Muscle of arm (tissue), 14 donors: Measurements from ENCODE around the gene ARID3B. TPM values are rescaled to one million over a fixed set of nuclear protein-coding genes. Genes with fewer than 3 reads are reported as not detected.
"Not testable (repeated sequence)": the region's sequence is repeated elsewhere in the genome, so short reads cannot be mapped to it uniquely, and the experiment has no call there.

Source experiments
- DNase-seq: peaks from one replicate; pipeline ENCODE4 v3.0.0-alpha.2; 2013
- long read RNA-seq, 11 donors: transcript quantifications; one replicate each; lab custom pipeline, GENCODE V29; 2026
- polyA plus RNA-seq, 12 donors: library from polyadenylated mRNA; unstranded; fragments of 120-200 nt; gene quantifications; one replicate each; pipeline ENCODE4 v1.2.1, GENCODE V29; 2013; ENCODE audit not compliant: insufficient read length in 12 of 12

ARID3B gene, protein sequence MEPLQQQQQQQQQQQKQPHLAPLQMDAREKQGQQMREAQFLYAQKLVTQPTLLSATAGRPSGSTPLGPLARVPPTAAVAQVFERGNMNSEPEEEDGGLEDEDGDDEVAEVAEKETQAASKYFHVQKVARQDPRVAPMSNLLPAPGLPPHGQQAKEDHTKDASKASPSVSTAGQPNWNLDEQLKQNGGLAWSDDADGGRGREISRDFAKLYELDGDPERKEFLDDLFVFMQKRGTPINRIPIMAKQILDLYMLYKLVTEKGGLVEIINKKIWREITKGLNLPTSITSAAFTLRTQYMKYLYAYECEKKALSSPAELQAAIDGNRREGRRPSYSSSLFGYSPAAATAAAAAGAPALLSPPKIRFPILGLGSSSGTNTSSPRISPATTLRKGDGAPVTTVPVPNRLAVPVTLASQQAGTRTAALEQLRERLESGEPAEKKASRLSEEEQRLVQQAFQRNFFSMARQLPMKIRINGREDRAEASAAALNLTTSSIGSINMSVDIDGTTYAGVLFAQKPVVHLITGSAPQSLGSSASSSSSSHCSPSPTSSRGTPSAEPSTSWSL
- polyA plus RNA-seq: 10 to 100 TPM in 1 of 12 donors, 1 to 10 TPM in 10, not detected in 1; 3.6 to 17.0 (median 4.9) TPM
- long read RNA-seq, donor 1, full-length matches to known transcripts: 2 of 2 reads
- long read RNA-seq, donor 1, partial matches to known transcripts: 0 of 2 reads
- long read RNA-seq, donor 1, other reads (novel, unspliced or antisense): 0 of 2 reads
- long read RNA-seq, donor 2, partial matches to known transcripts: 0 of 1 reads
- long read RNA-seq, donor 2, other reads (novel, unspliced or antisense): 0 of 1 reads
- long read RNA-seq, donor 3, full-length matches to known transcripts: 1 of 1 reads
- long read RNA-seq, donor 3, partial matches to known transcripts: 0 of 1 reads
- long read RNA-seq, donor 3, other reads (novel, unspliced or antisense): 0 of 1 reads
- long read RNA-seq, donor 4: 0 reads
- long read RNA-seq, donor 5: 0 reads
- long read RNA-seq, donor 6: 0 reads
- long read RNA-seq, donor 7: 0 reads
- long read RNA-seq, donor 8: 0 reads
- long read RNA-seq, donor 9: 0 reads
- long read RNA-seq, donor 10: 0 reads
- long read RNA-seq, donor 11, full-length matches to known transcripts: 1 of 1 reads
- long read RNA-seq, donor 11, partial matches to known transcripts: 0 of 1 reads
- long read RNA-seq, donor 11, other reads (novel, unspliced or antisense): 0 of 1 reads

DNA sequence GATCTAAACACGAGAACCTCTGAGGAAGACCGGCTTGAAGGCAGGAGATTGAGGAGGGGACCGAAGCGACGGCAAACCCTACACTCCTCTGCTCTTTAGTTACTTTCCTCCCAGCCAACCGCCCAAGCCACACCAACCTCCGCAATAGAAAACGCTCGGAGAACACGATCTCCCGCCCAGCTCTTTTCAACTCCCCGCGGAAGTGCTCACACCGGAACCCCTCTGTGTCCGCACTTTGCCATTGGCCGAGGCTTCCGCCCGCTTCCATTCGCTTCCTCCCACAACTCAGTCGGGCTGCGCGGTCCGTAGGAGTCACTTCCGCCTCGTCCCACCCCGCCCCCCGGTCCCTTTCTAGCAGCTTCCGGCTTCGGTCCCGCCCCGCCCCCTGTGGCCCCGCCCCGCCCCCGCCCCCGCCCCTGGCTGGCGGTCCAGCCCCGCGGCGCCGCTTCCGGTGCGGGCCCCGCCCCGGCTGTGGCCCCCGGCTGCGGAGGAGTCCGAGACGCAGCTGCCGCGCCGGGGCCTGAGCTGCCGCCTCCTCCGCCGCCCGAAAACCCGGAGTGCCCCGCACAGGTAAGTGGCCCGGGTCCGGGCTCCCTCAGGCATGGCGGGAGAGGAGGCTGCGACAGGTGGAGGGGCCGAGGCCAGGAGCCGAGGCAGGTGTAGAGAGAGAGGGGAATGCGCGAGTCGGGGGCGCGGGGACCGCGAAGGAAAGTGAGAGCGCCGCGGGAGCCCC lies at the start of gene ARID3B:
ARID3B (plus strand) TSS at position 460 of the 733 bp plus-strand sequence. CDS start 2,717 bp downstream, outside the sequence.
- peak; percentile 95 for DNase-seq

DNA sequence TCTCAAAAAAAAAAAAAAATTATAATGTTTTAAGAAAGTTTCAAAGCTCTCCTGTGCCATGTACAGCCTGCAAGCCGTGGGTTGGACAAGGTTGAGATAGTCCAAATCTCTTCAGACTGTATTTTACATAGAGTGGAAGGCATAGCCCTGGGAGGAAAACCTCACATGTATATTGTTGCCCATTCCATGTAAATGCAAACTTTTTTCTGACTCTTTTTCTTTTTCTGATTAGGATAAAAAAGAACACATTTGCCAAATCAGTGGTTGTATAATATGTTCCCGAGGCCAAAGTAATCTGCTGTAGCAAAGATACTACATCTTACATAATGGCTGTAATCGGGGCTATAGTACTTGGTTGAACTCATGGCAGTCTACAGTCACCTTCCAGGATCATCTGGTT lies 44.4 kb upstream of the ARID3B start:
- no peak for DNase-seq

DNA sequence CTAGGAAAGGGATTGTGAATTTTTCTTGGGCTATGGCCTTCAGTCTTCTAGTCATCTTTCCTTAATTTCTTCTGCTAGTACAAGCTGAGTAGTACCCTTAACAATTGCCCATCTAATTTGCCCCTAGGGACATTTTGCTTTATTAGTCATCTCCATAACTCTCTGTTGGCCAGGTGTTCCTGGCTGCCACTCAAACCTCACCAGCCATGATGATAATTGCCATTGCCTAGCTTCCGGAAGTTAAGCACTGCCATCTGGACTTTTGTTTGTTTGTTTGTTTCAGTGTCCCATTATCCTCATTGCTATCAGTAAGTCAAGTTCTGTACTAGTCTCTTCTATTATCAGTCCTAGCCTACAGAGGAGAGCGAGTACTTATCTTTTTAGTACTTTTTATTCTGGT lies 43.4 kb upstream of the ARID3B start:
- DNase-seq: no peak

DNA sequence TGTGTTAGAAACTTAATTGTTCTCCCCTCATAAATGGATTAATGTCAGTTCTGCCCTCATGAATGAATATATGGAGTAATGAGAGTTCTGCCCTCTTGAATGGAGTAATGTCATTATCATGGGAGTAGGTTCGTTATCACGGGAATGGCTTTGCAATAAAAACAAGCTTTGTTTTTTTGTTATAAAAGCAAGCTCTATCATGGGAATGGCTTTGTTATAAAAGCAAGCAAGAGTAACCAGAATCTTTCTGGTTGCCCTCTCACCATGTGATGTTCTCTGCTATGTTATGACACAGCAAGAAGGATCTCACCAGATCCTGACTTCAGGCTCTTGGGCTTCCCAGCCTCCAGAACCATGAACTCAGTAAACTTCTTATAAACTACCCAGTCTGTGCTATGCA lies 41.7 kb upstream of the ARID3B start:
- no peak for DNase-seq

DNA sequence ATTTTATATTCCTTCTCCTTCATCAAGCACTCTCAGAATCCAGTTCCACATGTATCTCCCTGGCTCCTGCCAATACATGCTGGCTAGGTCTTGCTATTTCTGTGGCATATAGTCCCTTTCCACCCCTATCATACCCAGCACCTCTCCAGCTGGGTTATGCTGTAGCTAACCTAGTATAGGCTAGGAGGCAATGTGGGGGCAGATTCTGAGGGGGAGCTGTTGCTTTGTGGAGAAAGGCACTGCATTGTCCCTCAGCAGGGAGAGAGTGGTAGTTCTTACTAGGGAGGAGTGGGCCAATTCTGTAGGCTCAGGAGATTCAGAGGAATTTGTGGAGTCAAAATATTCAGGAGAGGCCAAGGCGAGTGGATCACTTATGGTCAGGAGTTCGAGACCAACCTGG lies 40.6 kb upstream of the ARID3B start:
- no peak for DNase-seq

DNA sequence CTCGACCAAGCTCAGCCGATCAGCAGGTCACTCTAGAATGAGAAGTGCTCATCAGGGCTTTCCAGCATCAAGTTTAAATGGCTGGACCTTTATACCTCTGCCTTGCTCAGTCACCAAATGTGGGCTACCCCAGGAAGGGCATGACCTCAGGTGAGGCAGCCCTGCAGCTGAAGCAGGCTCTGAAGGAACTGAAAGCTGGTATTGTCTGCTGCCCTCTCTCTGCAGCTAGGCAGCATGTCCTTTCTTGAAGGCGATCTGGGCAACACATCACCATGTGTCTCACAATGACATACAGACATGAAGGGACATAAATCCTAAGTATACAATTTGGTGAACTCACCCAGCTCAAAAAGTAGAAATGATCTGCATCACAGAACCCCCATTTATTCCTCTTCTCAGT lies 38.7 kb upstream of the ARID3B start:
- no peak for DNase-seq

DNA sequence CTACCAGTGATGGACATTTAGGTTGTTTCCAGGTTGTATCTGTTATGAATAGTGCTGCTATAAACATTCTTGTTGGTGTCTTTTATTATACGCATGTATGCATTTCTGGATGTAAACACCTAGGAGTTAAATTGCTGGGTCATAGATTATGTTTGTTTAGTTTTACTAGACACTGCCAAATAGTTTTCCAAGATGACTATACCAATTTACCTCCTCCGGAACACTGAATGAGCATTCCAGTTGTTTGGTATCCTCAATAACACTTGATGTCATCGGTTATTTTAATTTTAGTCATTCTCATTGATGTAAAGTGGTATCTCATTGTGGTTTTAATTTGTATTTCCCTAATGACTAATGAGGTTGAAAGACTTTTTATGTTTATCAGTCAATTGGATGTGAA lies 36.6 kb upstream of the ARID3B start:
- DNase-seq: no peak

DNA sequence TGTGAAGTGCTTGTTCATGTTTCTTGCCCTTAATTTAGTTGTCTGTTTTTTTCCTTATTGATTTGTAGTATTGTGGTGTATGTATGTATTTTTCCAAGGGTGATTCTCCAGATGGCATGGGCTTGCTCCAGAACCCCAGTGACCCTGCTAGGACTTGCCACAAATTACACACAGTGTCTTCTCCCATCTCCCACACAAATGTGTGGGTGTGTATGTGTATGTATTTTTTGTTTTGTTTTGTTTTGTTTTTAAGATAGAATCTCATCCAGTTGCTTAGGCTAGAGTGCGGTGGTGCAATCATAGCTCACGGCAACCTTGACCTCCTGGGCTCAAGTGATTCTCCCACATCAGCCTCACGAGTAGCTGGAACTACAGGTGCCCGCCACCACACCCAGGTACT lies 36.2 kb upstream of the ARID3B start:
- DNase-seq: no peak

DNA sequence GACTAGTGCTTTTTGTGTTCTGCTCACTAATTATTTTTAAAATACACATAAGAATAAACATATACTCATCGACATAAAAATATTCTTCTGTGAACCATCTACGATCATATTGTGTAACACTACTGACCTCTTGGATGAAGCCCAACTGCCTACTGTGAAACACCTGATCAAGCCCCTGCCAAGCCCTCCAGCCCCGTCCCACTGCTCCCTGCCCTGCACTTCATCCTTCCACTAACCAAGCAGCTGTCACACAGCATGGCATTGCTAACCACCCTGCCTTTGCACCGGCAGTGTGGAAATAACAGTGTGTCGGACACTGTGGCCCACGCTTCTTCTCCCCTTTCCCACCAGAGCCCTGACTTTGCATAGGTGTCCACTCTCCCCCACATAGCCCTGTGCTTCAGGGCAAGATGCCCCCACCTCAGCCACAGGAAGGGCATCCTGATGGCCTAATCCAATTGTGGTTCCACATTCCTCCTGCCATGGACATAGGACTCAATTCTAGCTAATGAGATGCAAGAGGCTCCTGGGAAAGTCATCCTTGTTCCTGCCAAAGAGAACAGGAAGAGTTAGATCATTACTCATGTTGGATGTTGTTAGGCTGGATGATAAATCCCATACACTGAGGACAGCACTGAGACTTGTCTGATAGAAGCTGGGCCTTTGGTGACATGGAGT lies 35.0 kb upstream of the ARID3B start:
- DNase-seq: no peak

DNA sequence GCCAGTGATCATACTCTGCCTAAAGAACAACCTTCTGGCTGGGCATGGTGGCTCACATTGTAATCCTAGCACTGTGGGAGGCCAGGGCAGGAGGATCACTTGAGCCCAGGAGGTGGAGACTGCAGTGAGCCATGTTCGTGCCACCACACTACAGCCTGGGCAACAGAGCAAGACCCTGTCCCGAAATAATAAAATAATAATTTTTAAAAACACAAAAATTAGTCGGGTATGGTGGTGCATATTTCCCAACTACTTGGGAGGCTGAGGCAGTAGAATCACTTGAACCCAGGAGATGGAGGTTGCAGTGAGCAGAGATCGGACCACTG lies 34.5 kb upstream of the ARID3B start:
- no peak for DNase-seq

DNA sequence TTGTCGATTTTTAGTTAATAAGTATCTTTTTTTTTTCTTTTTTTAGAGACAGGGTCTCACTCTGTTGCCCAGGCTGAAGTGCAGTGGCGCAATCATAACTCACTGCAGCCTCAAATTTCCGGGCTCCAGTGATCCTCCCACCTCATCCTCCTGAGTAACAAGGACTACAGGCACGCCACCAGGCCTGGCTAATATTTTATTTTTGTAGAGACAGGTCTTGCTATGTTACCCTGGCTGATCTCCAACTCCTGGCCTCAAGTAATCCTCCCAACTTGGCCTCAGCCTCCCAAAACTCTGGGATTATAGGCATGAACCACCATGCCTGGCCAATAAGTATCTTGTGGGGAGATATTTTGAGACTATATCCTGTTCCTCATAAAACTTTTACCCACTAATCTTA lies 29.4 kb upstream of the ARID3B start:
- DNase-seq: no peak

DNA sequence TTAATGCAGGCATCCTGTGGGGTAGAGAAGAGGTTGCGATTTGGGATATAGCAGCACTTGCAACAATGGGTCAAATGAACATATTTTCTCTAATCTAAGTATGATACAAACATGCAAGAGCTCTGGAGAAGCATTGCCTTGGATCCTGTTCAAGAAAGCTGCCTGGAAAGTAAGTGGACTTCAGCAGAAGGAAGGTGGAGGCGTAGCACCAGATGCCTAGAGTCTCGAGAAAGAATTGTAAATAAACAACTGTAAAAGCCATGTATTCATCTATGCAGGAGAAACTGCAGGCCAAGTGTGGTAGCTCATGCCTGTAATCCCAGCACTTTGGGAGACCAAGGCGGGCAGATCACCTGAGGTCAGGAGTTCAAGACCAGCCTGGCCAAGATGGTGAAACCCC lies 27.0 kb upstream of the ARID3B start:
- DNase-seq: not testable (repeated sequence)

DNA sequence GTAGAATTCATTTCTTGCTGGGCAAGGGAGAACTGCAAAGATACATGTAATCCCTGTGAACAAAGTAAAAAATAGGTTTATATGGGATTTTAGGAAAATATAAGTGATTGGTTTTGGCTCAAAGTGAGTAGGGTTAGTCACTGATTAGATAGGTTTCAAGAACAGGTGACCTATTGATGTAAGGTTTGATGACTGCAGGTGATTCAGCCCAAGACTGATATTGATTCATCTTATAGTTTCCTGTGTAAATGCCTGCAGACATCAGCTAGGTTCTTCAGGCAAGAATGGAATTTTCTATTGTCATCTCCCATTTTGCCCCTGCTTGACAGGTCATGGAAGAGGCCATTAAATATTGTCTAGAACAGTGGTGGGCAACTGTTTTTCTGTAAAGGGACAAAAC lies 23.9 kb upstream of the ARID3B start:
- no peak for DNase-seq

DNA sequence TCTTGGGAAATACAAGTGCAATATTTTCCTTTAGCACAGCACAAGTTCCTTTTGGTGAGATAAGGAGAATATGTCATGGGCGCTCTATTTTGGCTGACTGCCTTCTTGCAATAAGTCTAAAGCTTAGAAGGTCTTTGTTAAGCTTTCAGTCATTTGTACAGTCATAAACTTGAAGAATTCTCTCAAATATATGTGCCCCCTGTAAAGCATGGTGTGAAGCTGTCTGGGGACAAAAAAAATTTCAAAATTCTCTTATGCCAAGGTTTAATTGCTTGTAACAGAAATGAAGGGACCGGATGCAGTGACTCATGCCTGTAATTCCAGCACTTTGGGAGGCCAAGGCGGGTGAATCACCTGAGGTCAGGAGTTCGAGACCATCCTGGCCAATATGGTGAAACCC lies 21.7 kb upstream of the ARID3B start:
- no peak for DNase-seq

DNA sequence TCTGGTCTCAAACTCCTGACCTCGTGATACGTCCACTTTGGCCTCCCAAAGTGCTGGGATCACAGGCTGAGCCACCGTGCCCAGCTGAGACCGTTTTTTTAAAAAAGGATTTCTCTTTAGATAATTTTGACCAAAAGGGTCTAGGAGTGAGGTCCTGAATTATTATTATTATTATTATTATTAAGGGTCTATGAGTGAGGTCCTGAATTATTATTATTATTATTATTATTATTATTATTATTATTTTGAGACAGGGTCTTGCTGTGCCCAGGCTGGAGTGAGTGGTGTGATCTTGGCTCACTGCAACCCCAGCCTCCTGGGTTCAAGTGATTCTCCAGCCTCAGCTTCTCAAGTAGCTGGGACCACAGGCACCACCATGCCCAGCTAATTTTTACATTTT lies 20.6 kb upstream of the ARID3B start:
- DNase-seq: no peak

DNA sequence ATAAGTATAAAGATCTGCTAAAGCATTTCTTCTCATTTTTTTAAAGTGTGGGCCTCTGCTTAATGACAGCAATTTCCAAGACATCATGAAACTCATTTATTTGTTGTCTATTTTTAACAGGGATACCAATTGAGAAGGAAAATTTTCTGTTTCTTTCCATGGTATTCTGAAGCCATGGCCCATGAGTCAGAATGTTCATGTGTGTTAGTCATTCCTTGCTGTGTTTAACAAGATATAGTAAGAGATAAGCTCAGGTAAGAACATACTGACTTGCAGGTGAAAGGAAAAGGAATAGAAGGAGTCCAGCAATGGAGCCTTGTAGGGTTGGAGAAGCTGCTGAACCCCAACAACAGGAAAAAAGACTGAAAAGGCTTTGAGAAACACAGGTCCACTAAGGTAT lies 17.0 kb upstream of the ARID3B start:
- no peak for DNase-seq

DNA sequence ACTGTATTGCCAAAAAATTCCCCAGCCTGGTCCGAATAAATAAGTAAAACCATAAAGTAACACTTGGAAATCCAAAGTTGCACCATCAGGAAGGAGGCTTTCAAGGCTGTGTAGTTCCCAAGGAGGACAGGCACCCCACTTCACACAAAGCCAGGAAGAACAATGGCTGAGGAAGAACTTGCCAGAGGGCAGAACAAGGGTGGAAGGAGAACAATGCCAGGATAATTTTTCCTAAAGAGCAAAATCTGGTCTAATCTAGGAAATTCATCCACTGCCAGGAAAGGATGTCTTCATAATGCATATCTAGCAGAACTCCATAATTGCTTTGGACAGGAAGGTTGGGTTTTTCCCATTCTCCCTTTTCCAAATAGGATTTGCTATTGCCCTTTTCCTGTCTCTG lies 15.7 kb upstream of the ARID3B start:
- DNase-seq: no peak

DNA sequence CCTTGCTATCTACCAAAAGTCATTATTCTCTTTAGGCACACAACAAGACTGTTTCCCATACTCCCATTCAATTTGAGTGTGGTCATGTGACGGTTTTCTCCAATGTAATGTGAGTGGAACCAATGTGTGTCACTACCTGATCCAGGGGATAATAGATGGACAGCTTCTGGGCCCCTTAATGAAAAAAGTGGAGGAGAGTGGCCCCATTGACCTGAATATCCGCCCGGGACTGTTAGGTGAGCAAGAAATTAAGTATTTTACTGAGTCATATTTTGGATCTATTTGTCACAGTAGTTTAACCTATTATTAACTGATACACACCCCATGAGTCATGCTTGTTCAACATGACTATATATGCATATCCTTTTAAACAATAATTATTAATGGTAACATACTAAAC lies 15.1 kb upstream of the ARID3B start:
- DNase-seq: no peak

DNA sequence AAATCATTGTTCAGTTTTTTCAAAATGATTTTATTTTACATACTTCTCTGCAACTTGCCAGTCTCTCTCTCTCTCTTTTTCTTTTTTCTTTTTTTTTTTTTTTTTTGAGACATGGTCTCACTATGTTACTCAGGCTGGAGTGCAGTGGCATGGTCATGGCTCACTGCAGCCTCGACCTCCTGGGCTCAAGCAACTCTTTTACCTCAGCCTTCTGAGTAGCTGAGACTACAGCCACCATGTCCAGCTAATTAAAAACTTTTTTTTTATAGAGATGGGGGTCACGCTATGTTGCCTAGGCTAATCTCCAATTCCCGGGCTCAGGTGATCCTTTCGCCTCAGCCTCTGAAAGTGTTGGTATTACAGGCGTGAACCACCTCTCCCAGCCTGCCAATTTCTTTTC lies 12.1 kb upstream of the ARID3B start:
- DNase-seq: no peak

DNA sequence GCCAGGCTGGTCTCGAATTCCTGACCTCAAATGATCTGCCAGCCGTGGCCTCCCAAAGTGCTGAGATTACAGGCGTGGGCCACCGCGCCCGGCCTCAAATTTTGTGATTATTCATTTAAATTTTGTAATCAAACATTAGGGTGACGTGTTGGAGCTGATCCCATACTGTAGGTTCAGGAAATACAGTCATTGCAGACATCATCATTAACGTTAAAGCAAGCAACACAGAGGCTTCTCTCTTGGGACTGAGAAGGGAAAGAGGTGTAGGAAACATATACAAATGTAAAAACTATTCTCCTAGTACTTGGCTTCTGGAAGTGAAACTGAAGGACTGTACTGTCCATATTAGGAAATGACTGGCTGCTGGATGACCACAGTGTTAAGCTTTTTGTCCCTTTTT lies 11.1 kb upstream of the ARID3B start:
- no peak for DNase-seq

DNA sequence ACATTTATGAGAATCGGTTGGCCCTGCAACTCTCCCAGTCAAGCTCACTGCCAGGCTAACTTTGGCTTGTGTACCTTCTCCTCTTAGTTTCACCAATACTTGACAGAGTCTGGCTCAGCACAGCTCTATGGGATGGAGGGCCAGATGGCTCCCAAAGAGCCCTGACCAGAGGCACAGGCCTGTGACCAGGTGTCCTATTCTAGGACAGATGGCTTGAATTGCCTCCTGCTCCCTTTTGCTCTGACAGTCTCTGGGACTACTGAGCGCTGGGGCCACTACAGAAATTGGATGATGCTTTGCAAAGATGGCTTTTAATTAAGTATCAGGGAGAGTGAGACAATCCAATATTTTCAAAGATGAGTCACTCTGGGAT lies 10.3 kb upstream of the ARID3B start:
- no peak for DNase-seq
